ENCODE measurements around the gene VSTM4. TPM values are rescaled to one million over a fixed set of nuclear protein-coding genes. Genes with fewer than 3 reads are reported as not detected.
A peak's percentile ranks its signal among the peaks of the same experiment; 100 is the strongest.

The VSTM4 gene
- total and polyA plus RNA-seq, 9 of the 15 experiments (the other 6 are each of a cell fraction or from before 2014, with no cell fraction given), result 1.0 to 7.9 (median 3.0) TPM

DNA sequence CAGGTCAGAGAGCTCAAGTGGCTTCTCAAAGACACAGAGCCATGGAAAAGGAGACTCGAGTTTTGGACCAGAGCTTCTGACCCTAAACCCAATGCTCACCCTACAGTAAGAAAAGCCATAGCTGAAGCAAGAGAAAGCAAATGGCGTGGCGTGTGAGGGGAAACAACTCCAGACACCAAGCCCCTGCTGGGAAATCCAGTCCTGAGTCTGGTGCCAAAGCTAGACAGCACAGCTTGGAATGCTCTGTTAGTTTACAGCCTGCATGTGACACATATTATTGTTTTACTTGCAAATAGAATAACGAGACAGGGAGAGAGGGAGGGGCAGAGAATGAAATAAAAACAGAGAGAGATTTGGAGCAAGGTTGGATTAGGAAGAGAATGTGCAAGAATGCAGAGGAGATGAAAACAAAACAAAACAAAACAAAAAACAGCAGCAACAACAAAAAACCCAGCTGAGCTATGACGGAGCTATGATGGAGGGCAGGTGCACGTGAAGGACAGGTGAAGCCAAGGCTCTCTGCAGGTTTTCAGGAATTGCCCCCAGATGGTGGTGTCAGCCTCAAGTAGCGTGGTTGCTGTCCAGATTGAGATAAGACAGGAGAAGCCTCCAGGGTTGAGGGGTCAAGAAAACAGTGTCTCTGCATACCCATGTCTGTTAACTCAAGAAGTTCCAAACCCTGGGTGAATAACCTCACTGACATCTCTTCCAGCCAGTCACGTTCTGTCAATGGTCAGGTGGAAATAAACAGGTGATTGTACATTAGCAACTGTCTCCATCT lies 105.9 kb downstream of the VSTM4 start (continued):
- TF ChIP-seq CBFA2T3 (IDR thresholded peaks at IDR 0.05) (peak; percentile 61), PKNOX1 (IDR thresholded peaks at IDR 0.05) (peak; percentile 19; the same call in 1 of the 2 replicates)

- Histone ChIP-seq H3K9me1 (ENCODE audit: control insufficient read depth, insufficient read depth, low read length) (no peaks in the 10 kb centered on the region), H2AFZ (ENCODE audit: low read depth, low read length) (peak overlapping the region; percentile 79), H3K27me3 (ENCODE audit: control insufficient read depth in 2 of 2, insufficient read depth in 2 of 2, low read length in 2 of 2) (peaks cover 0 to 3% of the 10 kb centered on the region in 2 experiments; a peak in 1 of 5 replicates), H3K9ac (ENCODE audit: insufficient read depth in 1 of 2, low read depth in 2 of 2, low read length in 2 of 2) (peak overlapping the region in 1 of 2 experiments; percentile 49; a peak in 1 of 4 replicates), H4K20me1 (replicated peaks; ENCODE audit: control insufficient read depth, insufficient read depth, low read length) (0 out of 2 replicates have a peak, but pooled peaks cover 2% of the 10 kb centered on the region), H3K4me3 (no peak overlapping the region), H3K27ac (ENCODE audit: extremely low read depth, low read depth, low read length) (no peak overlapping the region), H3K4me1 (replicated peaks in 1 of 2; ENCODE audit: control insufficient read depth in 2 of 2, insufficient read depth in 2 of 2, low read length in 2 of 2) (peaks cover 16% of the 10 kb centered on the region in 2 experiments; a peak in 4 of 5 replicates), H3K9me3 (replicated peaks; ENCODE audit: control insufficient read depth, insufficient read depth, low read depth, low read length) (no peaks in the 10 kb centered on the region), H3K79me2 (ENCODE audit: control insufficient read depth, insufficient read depth, low read length) (no peaks in the 10 kb centered on the region), H3K36me3 (ENCODE audit: control insufficient read depth, insufficient read depth, low read length) (no peaks in the 10 kb centered on the region), H3K4me2 (ENCODE audit: insufficient read depth, low read length) (peak overlapping the region; percentile 59)
- in situ Hi-C loops (cut with MboI) (no loop called here), intact Hi-C loops (cut with micrococcal nuclease) (no loop called here)
- CTCF ChIA-PET (ENCODE audit: low intra/inter-chr PET ratio), result no interaction called here
- POLR2A ChIA-PET, result interaction anchor here (0.6 to 3.2 kb wide), 2 partner anchors 9 to 202 kb away, joined by 3 to 20 read pairs; no protein-coding TSS in a partner anchor
- ATAC-seq (peak; percentile 75), DNase-seq (ENCODE audit: extremely low read depth in 1 of 4, low spot score in 3 of 4) (peak in 1 of 4 experiments; percentile 12), FAIRE-seq (no peak)
- WGBS (ENCODE audit: insufficient coverage, low coverage, missing lambda C conversion rate), result 23% methylated on average over 13 of the region's 13 CpGs
- no TSS peak for BruUV-seq (replicated peaks)
- no peak for TF ChIP-seq ZNF696 (CRISPR knock-in tag; conservative IDR thresholded peaks at IDR 0.05)
- TF ChIP-seq L3MBTL2 (IDR thresholded peaks at IDR 0.05), result peak; percentile 67; the same call in 1 of the 2 replicates
- TF ChIP-seq GTF2B (IDR thresholded peaks at IDR 0.05; ENCODE audit: extremely low read depth, insufficient read length), result no peak
- TF ChIP-seq CTBP1 (IDR thresholded peaks at IDR 0.05; ENCODE audit: borderline replicate concordance), result 0 out of 2 replicates have a peak, but pooled peaks have one; percentile 14
- TF ChIP-seq RHOXF2B (CRISPR knock-in tag; conservative IDR thresholded peaks at IDR 0.05), result no peak
- TF ChIP-seq NR1H2 (CRISPR knock-in tag; IDR thresholded peaks at IDR 0.05), result no peak
- no peak for TF ChIP-seq CGGBP1 (CRISPR knock-in tag; IDR thresholded peaks at IDR 0.05)
- no peak for TF ChIP-seq HIVEP1 (CRISPR knock-in tag; IDR thresholded peaks at IDR 0.05)
These were observed 106.7 kb downstream of the VSTM4 start for GRCh38 chr10:49008505-49009198.
